PC-9 (cell line): ENCODE data around the gene TAGAP.

Experiments
- EZH2 ChIP-seq: fragments of 200-600 bp; sonication (generic); IDR thresholded peaks from 2 replicates; pipeline ENCODE4 v1.8.0; 2017; ENCODE audit warnings: antibody characterized with exemption, low read depth
- TF ChIP-seq, protein P1 (sequence below): fragments of 200-600 bp; sonication (generic); conservative IDR thresholded peaks from 2 replicates; pipeline ENCODE4 v1.6.1; 2017; ENCODE audit warnings: mixed run types, antibody characterized with exemption, mild to moderate bottlenecking, moderate library complexity

DNA sequence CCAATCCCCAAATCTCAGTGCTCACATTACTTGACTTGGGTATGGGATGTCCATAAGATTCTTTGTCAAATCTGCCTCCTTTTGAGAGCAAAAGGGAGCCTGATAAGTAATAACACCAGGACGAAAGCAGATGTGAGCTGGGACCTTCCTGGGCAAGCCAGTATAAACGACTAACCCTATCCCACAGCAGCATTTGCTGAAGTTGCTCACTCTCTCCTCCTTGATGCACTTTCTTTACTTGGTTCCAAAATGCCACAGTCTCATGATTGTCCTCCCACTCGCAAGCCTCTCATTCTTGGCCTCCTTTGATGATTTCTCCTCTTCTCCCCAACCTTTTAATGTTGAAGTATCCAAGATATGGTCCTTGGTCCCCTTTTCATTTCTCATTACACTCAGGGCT lies 44.7 kb upstream of the TAGAP start:
- TF ChIP-seq, protein P1, sequence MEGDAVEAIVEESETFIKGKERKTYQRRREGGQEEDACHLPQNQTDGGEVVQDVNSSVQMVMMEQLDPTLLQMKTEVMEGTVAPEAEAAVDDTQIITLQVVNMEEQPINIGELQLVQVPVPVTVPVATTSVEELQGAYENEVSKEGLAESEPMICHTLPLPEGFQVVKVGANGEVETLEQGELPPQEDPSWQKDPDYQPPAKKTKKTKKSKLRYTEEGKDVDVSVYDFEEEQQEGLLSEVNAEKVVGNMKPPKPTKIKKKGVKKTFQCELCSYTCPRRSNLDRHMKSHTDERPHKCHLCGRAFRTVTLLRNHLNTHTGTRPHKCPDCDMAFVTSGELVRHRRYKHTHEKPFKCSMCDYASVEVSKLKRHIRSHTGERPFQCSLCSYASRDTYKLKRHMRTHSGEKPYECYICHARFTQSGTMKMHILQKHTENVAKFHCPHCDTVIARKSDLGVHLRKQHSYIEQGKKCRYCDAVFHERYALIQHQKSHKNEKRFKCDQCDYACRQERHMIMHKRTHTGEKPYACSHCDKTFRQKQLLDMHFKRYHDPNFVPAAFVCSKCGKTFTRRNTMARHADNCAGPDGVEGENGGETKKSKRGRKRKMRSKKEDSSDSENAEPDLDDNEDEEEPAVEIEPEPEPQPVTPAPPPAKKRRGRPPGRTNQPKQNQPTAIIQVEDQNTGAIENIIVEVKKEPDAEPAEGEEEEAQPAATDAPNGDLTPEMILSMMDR, result no peak
- TF ChIP-seq EZH2, result no peak
